IPS-18a (cell line): Measurements from ENCODE around the gene IL13RA1.
A peak's percentile ranks its signal among the peaks of the same experiment; 100 is the strongest.
"Not testable (repeated sequence)": the region's sequence is repeated elsewhere in the genome, so short reads cannot be mapped to it uniquely, and the experiment has no call there.

Source experiments
- H3K27ac ChIP-seq: one replicate; pipeline ENCODE4 v1.5.1; 2013; ENCODE audit warnings: low read length
- H3K27me3 ChIP-seq: one replicate; pipeline ENCODE4 v1.6.1; 2013; ENCODE audit warnings: mild to moderate bottlenecking, low read length; ENCODE audit not compliant: control insufficient read depth, insufficient read depth
- H3K36me3 ChIP-seq: one replicate; pipeline ENCODE4 v1.6.1; 2013; ENCODE audit warnings: low read depth, low read length; ENCODE audit not compliant: control insufficient read depth
- H3K4me1 ChIP-seq: one replicate; pipeline ENCODE4 v1.6.1; 2013; ENCODE audit warnings: low read depth, low read length; ENCODE audit not compliant: control insufficient read depth
- H3K4me3 ChIP-seq: one replicate; pipeline ENCODE4 v1.5.1; 2013; ENCODE audit warnings: low read length
- H3K9ac ChIP-seq: one replicate; pipeline ENCODE4 v1.6.1; 2013; ENCODE audit warnings: mild to moderate bottlenecking, low read length, moderate library complexity
- H3K9me3 ChIP-seq: one replicate; pipeline ENCODE4 v1.6.1; 2013; ENCODE audit warnings: low read depth, low read length; ENCODE audit not compliant: control insufficient read depth

IL13RA1 gene

GRCh38 chrX:118715917-118716316, 11.5 kb upstream of the IL13RA1 start:
- not testable (repeated sequence) for H3K4me3 ChIP-seq, H3K27ac ChIP-seq, H3K9me3 ChIP-seq, H3K4me1 ChIP-seq, H3K27me3 ChIP-seq, H3K36me3 ChIP-seq, H3K9ac ChIP-seq

- H3K4me3 ChIP-seq, H3K27me3 ChIP-seq, H3K4me1 ChIP-seq, H3K9me3 ChIP-seq, H3K27ac ChIP-seq, H3K36me3 ChIP-seq, H3K9ac ChIP-seq: not testable (repeated sequence)
Measured at GRCh38 chrX:118716833-118717232, 10.6 kb upstream of the IL13RA1 start.

- Histone ChIP-seq H3K27me3 (no peaks in the 10 kb centered on the region), H3K27ac (no peak overlapping the region), H3K4me1 (no peaks in the 10 kb centered on the region), H3K9me3 (no peaks in the 10 kb centered on the region), H3K4me3 (no peak overlapping the region), H3K9ac (no peak overlapping the region), H3K36me3 (no peaks in the 10 kb centered on the region)
Measured at GRCh38 chrX:118717678-118718391, 9.6 kb upstream of the IL13RA1 start.

DNA sequence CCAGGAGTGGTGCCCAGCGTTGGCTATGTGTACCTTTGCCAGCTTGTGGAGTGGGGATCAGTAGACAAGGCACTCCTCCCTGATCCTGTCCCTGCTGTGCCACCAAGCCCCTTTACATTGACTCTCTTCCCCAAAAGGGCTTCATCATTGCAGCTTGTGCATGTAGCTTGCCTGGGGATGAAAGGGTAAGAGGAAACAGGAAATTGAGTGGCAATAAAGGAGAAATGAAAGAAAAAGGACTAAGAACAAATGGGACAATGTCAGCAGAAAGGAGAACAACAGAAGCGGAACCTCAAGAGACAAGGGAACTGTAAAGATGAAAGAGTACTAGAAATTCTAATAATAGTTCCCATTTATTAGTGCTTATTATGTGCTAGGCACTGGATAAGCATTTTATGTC, 8.7 kb upstream of the IL13RA1 start:
- H3K27ac ChIP-seq, result no peak overlapping the region
- no peak overlapping the region for H3K9ac ChIP-seq
- H3K4me3 ChIP-seq, result no peak overlapping the region
- H3K27me3 ChIP-seq, result no peaks in the 10 kb centered on the region
- no peaks in the 10 kb centered on the region for H3K4me1 ChIP-seq
- no peaks in the 10 kb centered on the region for H3K36me3 ChIP-seq
- H3K9me3 ChIP-seq, result peaks cover 4% of the 10 kb centered on the region

DNA sequence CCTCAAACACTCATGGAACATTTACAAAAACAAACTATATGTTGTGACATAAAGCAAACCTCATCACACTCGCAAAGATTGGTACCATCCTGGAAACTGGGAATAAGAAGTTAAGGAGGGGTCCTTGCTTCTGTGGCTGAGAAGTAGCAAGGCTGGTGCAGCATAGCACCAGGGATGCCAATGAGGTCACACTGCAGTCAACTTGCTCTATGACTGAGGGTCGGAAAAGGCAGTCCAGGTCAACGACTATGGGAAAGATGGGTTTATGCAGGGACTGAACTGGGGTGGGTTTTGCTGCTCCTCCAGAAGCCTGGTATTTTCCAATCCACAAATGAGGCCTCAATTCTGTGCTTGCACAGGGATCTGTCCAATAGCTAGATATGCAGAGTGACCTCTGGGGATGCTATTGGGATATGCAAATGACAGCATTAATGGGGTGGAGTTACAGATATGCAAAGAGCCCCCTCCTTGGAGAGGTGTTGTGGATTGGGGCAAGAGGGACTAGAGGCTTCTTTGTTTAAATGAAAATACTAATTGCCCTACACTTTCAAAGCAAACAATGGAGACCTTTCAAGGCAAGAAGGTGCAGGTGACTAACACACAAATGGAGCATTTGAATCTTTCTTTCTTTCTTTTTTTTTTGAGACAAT, 7.2 kb upstream of the IL13RA1 start:
- Histone ChIP-seq H3K9ac (no peak overlapping the region), H3K36me3 (no peaks in the 10 kb centered on the region), H3K27me3 (no peaks in the 10 kb centered on the region), H3K4me3 (no peak overlapping the region), H3K9me3 (peaks cover 4% of the 10 kb centered on the region), H3K4me1 (no peaks in the 10 kb centered on the region), H3K27ac (no peak overlapping the region)

GRCh38 chrX:118723376-118723775, 4.0 kb upstream of the IL13RA1 start:
- peaks cover 9% of the 10 kb centered on the region for H3K9me3 ChIP-seq
- no peaks in the 10 kb centered on the region for H3K36me3 ChIP-seq
- no peak overlapping the region for H3K27ac ChIP-seq
- H3K4me1 ChIP-seq, result no peaks in the 10 kb centered on the region
- peaks cover 6% of the 10 kb centered on the region for H3K27me3 ChIP-seq
- H3K9ac ChIP-seq, result no peak overlapping the region
- no peak overlapping the region for H3K4me3 ChIP-seq

GRCh38 chrX:118724365-118724764, 3.0 kb upstream of the IL13RA1 start:
- H3K9me3 ChIP-seq, result peaks cover 11% of the 10 kb centered on the region
- no peaks in the 10 kb centered on the region for H3K36me3 ChIP-seq
- H3K4me1 ChIP-seq, result no peaks in the 10 kb centered on the region
- no peak overlapping the region for H3K27ac ChIP-seq
- no peak overlapping the region for H3K4me3 ChIP-seq
- H3K9ac ChIP-seq, result no peak overlapping the region
- H3K27me3 ChIP-seq, result peaks cover 16% of the 10 kb centered on the region

GRCh38 chrX:118724775-118725174, 2.6 kb upstream of the IL13RA1 start:
- Histone ChIP-seq H3K4me1 (no peaks in the 10 kb centered on the region), H3K9me3 (peaks cover 15% of the 10 kb centered on the region), H3K4me3 (no peak overlapping the region), H3K27me3 (peaks cover 20% of the 10 kb centered on the region), H3K36me3 (no peaks in the 10 kb centered on the region), H3K9ac (no peak overlapping the region), H3K27ac (no peak overlapping the region)

DNA sequence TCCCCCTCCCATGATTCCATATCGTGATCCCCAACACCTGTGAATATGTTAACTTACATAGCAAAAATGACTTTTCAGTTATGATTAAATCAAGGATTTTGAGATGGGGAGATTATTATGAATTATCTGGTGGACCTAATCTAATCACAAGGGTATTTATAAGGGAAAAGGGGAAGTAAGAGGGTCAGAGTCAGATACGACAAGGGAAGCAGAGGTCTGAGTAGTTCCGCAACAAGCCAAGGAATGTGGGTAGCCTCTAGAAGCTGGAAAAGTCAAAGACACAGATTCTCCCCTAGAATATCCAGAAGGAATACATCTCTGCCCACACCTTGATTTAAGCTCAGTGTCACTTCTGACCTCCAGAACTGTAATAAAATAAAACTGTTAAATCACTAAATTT, 1.0 kb upstream of the IL13RA1 start:
- H3K4me1 ChIP-seq, result no peaks in the 10 kb centered on the region
- H3K27me3 ChIP-seq, result peaks cover 24% of the 10 kb centered on the region
- no peaks in the 10 kb centered on the region for H3K36me3 ChIP-seq
- H3K4me3 ChIP-seq, result no peak overlapping the region
- peaks cover 16% of the 10 kb centered on the region for H3K9me3 ChIP-seq
- no peak overlapping the region for H3K9ac ChIP-seq
- no peak overlapping the region for H3K27ac ChIP-seq

DNA sequence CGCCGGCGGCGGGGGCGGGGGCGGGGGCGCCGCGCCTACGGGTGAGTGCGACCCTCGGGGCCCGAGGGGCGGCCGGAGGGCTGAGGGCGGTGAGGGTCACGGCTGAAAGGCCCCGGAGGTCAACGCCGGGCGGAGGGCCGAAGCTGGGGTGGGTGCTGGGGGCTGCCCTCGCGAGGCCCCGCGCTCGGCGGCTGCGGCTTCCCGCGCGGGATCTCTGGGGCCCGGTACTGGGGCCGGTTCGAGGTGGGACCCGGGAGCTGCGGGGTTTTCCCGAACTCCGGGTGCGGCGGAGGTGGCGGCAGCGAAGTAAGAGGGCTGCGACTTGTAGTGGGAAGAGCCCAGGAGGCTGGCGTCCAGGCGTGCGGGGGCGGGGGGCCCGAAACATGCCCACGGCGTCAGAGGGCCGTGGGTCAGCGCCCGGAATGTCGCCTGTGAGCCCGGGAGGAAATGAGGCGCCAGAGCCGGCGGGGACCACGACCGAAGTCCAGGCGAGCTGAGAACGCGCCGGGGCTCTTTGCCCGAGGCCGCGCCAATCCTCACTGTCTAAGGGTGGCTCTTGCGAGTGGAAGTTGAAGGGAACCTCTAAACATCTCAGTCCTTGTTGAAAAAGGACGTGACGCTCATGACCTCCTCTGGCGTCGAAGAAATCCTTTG, 407 bp downstream of the IL13RA1 start:
- peak overlapping the region; percentile 55 for H3K4me3 ChIP-seq
- no peak overlapping the region for H3K9ac ChIP-seq
- H3K4me1 ChIP-seq, result no peaks in the 10 kb centered on the region
- peaks cover 24% of the 10 kb centered on the region for H3K27me3 ChIP-seq
- no peak overlapping the region for H3K27ac ChIP-seq
- peaks cover 16% of the 10 kb centered on the region for H3K9me3 ChIP-seq
- H3K36me3 ChIP-seq, result no peaks in the 10 kb centered on the region

GRCh38 chrX:118729042-118729652, 1.7 kb downstream of the IL13RA1 start:
- Histone ChIP-seq H3K27me3 (peaks cover 24% of the 10 kb centered on the region), H3K9ac (no peak overlapping the region), H3K9me3 (peaks cover 14% of the 10 kb centered on the region)

More at GRCh38 chrX:118729042-118729652, 1.7 kb downstream of the IL13RA1 start:
- H3K4me3 ChIP-seq, result no peak overlapping the region
- H3K36me3 ChIP-seq, result no peaks in the 10 kb centered on the region
- H3K27ac ChIP-seq, result no peak overlapping the region
- no peaks in the 10 kb centered on the region for H3K4me1 ChIP-seq
